Activated CD4-positive, alpha-beta memory T cell treated with anti-CD3 and anti-CD28 coated beads, Interleukin-2, amount 10 ng/mL, durations not matched to agents 7 days and 5 days (primary cell): ENCODE data around the gene TOM1L2. TPM values are rescaled to one million over a fixed set of nuclear protein-coding genes. Genes with fewer than 3 reads are reported as not detected.

ENCODE experiments used
- CTCF ChIA-PET: fragments of 350-600 bp; sonication (Branson Sonifier 250); formaldehyde crosslinking; loops from one replicate; lab custom pipeline; 2021; ENCODE audit warnings: antibody characterized with exemption, inconsistent platforms; lab: Charles Lee
- POLR2A ChIA-PET: fragments of 350-600 bp; sonication (Branson Sonifier 250); formaldehyde crosslinking; loops from one replicate; lab custom pipeline; 2021; ENCODE audit warnings: antibody characterized with exemption; lab: Charles Lee
- DNase-seq: peaks from one replicate; pipeline ENCODE4 v3.0.0-alpha.2; 2020
- H3K27ac Mint-ChIP-seq: one replicate; pipeline ENCODE4 v1.8.0; 2021; ENCODE audit warnings: mild to moderate bottlenecking, mixed read lengths
- H3K27me3 Mint-ChIP-seq: one replicate; pipeline ENCODE4 v1.8.0; 2021; ENCODE audit warnings: mixed read lengths
- H3K36me3 Mint-ChIP-seq: one replicate; pipeline ENCODE4 v1.8.0; 2021; ENCODE audit warnings: low read depth, mixed read lengths
- H3K4me1 Mint-ChIP-seq: one replicate; pipeline ENCODE4 v1.8.0; 2021; ENCODE audit warnings: mixed read lengths
- H3K4me3 Mint-ChIP-seq: one replicate; pipeline ENCODE4 v1.8.0; 2021; ENCODE audit warnings: mild to moderate bottlenecking, mixed read lengths
- H3K9me3 Mint-ChIP-seq: one replicate; pipeline ENCODE4 v1.8.0; 2021; ENCODE audit warnings: mixed read lengths
- total RNA-seq, 2 experiments: library from RNA; stranded (reverse); gene quantifications; one replicate each; pipeline ENCODE4 v1.2.3, GENCODE V29; 2021

The TOM1L2 gene
- total RNA-seq, 2 experiments from 2014 or later, result 29.3 to 30.3 TPM

GRCh38 chr17:17893801-17894644 lies 78.2 kb downstream of the TOM1L2 start:
- no peaks in the 10 kb centered on the region for H3K9me3 Mint-ChIP-seq
- no peaks in the 10 kb centered on the region for H3K27me3 Mint-ChIP-seq
- peaks cover 3% of the 10 kb centered on the region for H3K4me1 Mint-ChIP-seq
- POLR2A ChIA-PET, result no interaction called here
- CTCF ChIA-PET, result interaction anchor here (0.6 to 1.1 kb wide), 4 partner anchors 25 to 142 kb away, joined by 3 read pairs; no protein-coding TSS in a partner anchor
- H3K36me3 Mint-ChIP-seq, result peaks cover 12% of the 10 kb centered on the region
- no peak for DNase-seq
- H3K27ac Mint-ChIP-seq, result no peak overlapping the region
- no peak overlapping the region for H3K4me3 Mint-ChIP-seq

- H3K27ac Mint-ChIP-seq, result no peak overlapping the region
- H3K36me3 Mint-ChIP-seq, result peaks cover 7% of the 10 kb centered on the region
- no peaks in the 10 kb centered on the region for H3K27me3 Mint-ChIP-seq
- H3K9me3 Mint-ChIP-seq, result no peaks in the 10 kb centered on the region
- H3K4me1 Mint-ChIP-seq, result peaks cover 3% of the 10 kb centered on the region
- CTCF ChIA-PET, result interaction anchor here (3.7 kb wide), 1 partner anchor 141 kb away, joined by 39 read pairs; no protein-coding TSS in a partner anchor
- no peak for DNase-seq
- POLR2A ChIA-PET, result no interaction called here
- H3K4me3 Mint-ChIP-seq, result no peak overlapping the region
Measured at GRCh38 chr17:17892731-17893130, 79.5 kb downstream of the TOM1L2 start.

- Mint-ChIP-seq H3K27me3 (no peaks in the 10 kb centered on the region), H3K36me3 (peaks cover 7% of the 10 kb centered on the region), H3K4me1 (no peaks in the 10 kb centered on the region), H3K4me3 (no peak overlapping the region), H3K9me3 (no peaks in the 10 kb centered on the region), H3K27ac (no peak overlapping the region)
- ChIA-PET CTCF (interaction anchor here (1.0 to 4.4 kb wide), 5 partner anchors 9 to 142 kb away, joined by 4 to 39 read pairs (median 6); no protein-coding TSS in a partner anchor), POLR2A (no interaction called here)
- DNase-seq, result no peak
Measured at GRCh38 chr17:17892009-17892408, 80.2 kb downstream of the TOM1L2 start.

DNA sequence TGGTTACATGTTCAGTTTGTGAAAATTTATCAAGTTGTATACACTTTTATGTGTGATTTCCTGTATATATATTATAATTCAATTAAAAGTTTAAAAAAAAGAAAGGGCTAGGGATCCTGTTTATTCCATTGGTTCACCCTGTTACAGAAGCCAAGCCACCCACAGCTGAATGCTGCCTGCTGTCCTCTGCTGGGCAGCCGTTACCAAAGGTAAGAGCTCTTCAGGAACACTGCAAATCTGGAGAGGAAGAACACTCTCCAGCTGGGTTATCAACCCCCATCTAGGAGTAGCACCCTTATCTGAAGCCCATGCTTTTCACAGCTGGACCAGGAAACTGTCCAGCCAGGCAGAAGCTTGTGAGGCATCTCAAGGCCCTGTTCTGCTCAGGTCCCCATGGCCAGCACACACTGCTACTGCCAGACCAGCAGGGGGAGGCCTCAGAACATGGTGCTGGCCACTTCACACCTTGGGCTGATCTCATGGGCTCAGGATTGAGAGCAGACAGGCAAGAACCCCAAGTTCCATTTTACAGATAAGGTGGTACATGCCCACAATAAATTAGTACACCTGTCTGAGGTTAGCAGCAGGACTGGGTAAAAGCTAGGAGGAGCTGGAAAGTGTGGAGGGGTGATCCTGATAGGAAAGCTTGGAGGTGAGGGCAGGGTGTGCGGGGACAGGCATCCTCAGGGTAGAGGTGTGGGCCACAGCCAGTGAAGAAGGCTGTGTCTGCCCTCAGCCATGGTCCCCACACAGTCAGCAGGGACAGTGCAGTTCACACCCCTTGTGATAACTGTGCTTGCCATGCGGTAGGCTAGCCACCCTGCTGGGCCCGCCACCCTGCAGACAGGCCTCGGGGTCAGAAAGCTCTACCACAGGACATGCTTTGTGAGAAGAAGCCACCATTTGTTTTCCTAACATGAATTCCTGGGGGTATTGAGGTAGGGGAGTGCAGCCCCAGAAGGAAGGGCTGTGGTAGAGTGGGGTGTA lies 81.1 kb downstream of the TOM1L2 start:
- DNase-seq, result peak; percentile 57
- Mint-ChIP-seq H3K27me3 (no peaks in the 10 kb centered on the region), H3K4me1 (no peaks in the 10 kb centered on the region), H3K36me3 (peaks cover 7% of the 10 kb centered on the region), H3K4me3 (no peak overlapping the region), H3K27ac (no peak overlapping the region), H3K9me3 (no peaks in the 10 kb centered on the region)
- ChIA-PET POLR2A (interaction anchor here (0.8 kb wide), 1 partner anchor 28 kb away, joined by 3 read pairs; no protein-coding TSS in a partner anchor), CTCF (interaction anchor here (0.7 to 4.4 kb wide), 8 partner anchors 10 to 197 kb away, joined by 3 to 39 read pairs (median 6); partner anchors contain the start of genes DRC3 and TOM1L2)

GRCh38 chr17:17889922-17890321 lies 82.3 kb downstream of the TOM1L2 start:
- POLR2A ChIA-PET, result no interaction called here
- H3K36me3 Mint-ChIP-seq, result peaks cover 7% of the 10 kb centered on the region
- H3K27ac Mint-ChIP-seq, result no peak overlapping the region
- H3K4me1 Mint-ChIP-seq, result no peaks in the 10 kb centered on the region
- no peaks in the 10 kb centered on the region for H3K9me3 Mint-ChIP-seq
- CTCF ChIA-PET, result interaction anchor here (3.7 to 4.4 kb wide), 2 partner anchors 28 to 144 kb away, joined by 15 to 39 read pairs; no protein-coding TSS in a partner anchor
- no peak overlapping the region for H3K4me3 Mint-ChIP-seq
- no peak for DNase-seq
- no peaks in the 10 kb centered on the region for H3K27me3 Mint-ChIP-seq

DNA sequence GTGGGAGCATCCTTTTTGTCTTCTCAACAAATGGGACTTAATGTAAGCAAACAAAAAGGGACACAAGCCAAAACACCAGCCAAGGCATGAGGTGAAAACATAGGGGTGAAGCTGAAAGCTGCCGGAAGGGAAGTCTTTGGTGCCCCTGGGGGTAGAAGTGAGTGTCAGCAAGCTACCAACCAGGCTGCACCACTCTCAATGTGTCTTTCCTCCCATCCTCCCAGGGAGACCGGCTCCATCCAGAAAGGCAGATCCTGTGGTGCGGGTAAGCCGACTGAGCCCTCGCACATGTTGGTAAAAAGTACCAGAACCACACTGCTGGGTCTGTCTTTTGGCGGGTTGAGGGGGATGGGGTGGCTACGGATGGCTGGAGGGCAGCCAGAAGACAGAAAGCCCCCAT lies 83.4 kb downstream of the TOM1L2 start:
- ChIA-PET POLR2A (no interaction called here), CTCF (interaction anchor here (1.2 to 4.4 kb wide), 2 partner anchors 30 to 144 kb away, joined by 3 to 15 read pairs; no protein-coding TSS in a partner anchor)
- Mint-ChIP-seq H3K27ac (no peak overlapping the region), H3K4me3 (no peak overlapping the region), H3K9me3 (no peaks in the 10 kb centered on the region), H3K27me3 (no peaks in the 10 kb centered on the region), H3K4me1 (no peaks in the 10 kb centered on the region), H3K36me3 (peaks cover 7% of the 10 kb centered on the region)
- no peak for DNase-seq

DNA sequence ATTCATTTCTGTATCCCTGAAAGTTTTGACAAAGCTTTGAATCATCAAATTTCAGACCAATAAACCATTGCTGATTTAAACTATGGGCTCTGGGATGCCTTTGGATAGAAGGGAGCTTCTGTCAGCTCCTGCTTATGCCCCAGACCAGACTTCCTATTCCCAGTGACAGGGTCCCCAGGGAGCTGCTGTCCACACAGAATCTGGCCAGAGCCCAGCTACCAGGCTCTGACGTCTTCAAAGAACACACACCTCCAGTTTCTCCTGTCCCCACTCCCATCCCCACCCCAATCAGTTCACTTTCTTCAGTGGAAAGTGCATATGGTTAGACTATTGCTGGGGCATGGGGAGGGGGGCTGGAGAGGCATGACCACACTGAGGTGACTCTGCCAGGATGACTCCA lies 83.8 kb downstream of the TOM1L2 start:
- CTCF ChIA-PET, result interaction anchor here (1.2 to 4.4 kb wide), 2 partner anchors 30 to 145 kb away, joined by 3 to 15 read pairs; no protein-coding TSS in a partner anchor

DNA sequence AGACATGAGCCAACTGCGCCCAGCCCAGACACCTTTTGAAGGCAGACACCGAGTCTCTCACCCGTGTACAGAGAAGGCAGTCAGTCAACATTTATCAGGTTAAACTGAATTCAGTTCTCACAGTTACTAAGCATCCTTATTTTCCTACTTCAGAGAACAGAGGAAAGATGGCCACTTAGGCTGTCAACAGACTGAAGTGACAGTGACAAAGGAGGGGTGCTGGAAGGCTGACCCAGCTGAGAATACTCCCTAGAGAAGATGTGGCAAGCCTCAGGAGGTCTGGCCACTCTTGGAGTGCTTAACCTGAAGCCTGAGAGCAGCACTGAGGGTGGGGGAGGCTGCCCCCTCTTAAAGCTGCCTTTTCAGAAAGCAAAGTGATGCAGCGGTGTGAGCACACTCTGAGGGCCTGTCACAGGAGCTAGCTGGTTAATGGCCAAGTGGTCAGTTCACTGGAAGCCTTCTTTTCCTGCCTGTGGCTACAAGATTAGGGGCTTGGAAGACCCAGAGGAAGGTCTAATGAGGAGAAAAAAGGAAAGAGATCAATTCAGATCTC lies 84.4 kb downstream of the TOM1L2 start:
- Mint-ChIP-seq H3K4me3 (no peak overlapping the region), H3K4me1 (no peaks in the 10 kb centered on the region), H3K36me3 (peaks cover 5% of the 10 kb centered on the region), H3K27me3 (no peaks in the 10 kb centered on the region), H3K27ac (no peak overlapping the region), H3K9me3 (no peaks in the 10 kb centered on the region)
- DNase-seq, result no peak
- POLR2A ChIA-PET, result no interaction called here
- CTCF ChIA-PET, result interaction anchor here (1.2 to 4.4 kb wide), 2 partner anchors 31 to 145 kb away, joined by 3 to 15 read pairs; no protein-coding TSS in a partner anchor

More for the DNA sequence above, 83.8 kb downstream of the TOM1L2 start:
- no peak for DNase-seq
- Mint-ChIP-seq H3K4me3 (no peak overlapping the region), H3K4me1 (no peaks in the 10 kb centered on the region), H3K27me3 (no peaks in the 10 kb centered on the region), H3K9me3 (no peaks in the 10 kb centered on the region), H3K27ac (no peak overlapping the region), H3K36me3 (peaks cover 7% of the 10 kb centered on the region)
- POLR2A ChIA-PET, result no interaction called here

DNA sequence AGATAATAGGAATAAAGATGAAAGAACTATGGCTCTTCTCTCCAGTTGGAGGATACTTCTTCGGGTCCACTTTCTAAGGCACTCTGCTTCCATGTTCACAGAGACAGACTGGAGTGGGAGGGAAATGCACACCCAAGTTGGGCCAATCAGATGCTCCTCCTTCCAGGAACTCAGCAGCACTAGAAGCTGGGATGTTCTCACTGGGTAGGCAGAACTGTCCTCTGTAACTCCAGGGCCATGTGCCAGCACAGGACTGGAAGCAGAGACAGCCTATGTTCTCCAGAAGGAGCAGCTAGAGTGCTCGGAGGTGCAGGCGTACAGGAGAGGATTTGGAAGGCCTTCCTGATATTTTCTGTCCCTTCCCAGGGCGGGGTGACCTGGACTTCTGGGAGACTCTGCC lies 85.5 kb downstream of the TOM1L2 start:
- H3K9me3 Mint-ChIP-seq, result no peaks in the 10 kb centered on the region
- peaks cover 2% of the 10 kb centered on the region for H3K36me3 Mint-ChIP-seq
- H3K27ac Mint-ChIP-seq, result no peak overlapping the region
- H3K4me3 Mint-ChIP-seq, result no peak overlapping the region
- no peak for DNase-seq
- ChIA-PET POLR2A (no interaction called here), CTCF (interaction anchor here (1.4 kb wide), 1 partner anchor 147 kb away, joined by 7 read pairs; no protein-coding TSS in a partner anchor)
- H3K4me1 Mint-ChIP-seq, result no peaks in the 10 kb centered on the region
- H3K27me3 Mint-ChIP-seq, result no peaks in the 10 kb centered on the region

- Mint-ChIP-seq H3K9me3 (no peaks in the 10 kb centered on the region), H3K4me3 (no peak overlapping the region), H3K27ac (no peak overlapping the region), H3K4me1 (no peaks in the 10 kb centered on the region), H3K27me3 (no peaks in the 10 kb centered on the region), H3K36me3 (no peaks in the 10 kb centered on the region)
- DNase-seq, result no peak
- POLR2A ChIA-PET, result no interaction called here
- CTCF ChIA-PET, result interaction anchor here (1.1 to 1.4 kb wide), 2 partner anchors 12 to 147 kb away, joined by 5 to 7 read pairs; no protein-coding TSS in a partner anchor
Measured at GRCh38 chr17:17886226-17886625, 86.0 kb downstream of the TOM1L2 start.

DNA sequence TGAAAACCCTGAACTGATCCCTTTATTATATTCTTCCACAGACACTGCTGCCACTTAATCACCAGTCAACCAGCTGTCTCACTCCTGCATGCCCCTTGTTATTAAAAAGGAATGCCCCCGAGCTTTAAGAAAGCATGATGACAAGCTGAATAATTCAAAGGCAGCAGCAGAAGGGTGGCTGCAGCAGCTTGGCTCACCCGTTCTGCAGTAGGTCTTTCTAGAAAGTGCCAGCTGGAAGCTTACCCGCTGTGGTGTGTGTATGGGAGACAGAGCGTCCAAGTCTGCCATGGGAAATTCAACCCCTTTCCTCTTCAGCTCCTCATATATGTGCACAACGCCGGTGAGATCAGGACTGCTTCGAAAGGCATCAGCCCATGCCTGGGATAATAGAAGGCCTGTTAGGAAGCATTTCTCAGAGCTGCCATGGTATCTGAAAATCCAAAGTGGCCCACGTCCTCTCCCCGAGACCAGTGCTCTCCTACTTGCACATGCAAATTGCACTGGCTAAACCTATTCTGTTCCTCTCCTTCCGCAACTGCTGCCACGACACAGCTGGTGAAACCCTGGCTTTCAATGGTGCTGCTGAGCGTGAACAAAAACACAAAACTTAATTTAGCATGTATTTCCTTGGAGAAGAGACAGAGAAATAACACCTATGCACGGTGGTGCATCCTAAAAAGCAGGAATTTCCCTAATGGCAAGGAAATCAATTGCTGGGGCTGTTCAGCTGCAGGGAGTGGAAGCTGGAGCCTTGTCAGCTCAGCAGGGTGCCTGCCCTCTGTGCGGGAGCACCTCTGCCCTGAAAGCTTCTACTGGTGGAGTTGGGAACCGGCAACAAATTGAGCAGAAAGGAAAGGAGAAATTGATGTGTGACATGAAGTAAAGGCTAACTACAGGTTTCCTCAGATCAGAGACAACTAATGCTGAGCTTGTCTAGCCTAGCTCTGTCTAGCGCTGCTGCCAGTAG lies 87.5 kb downstream of the TOM1L2 start:
- ChIA-PET CTCF (interaction anchor here (0.7 to 1.8 kb wide), 3 partner anchors 34 to 242 kb away, joined by 5 to 6 read pairs (median 6); no protein-coding TSS in a partner anchor), POLR2A (interaction anchor here (1.1 kb wide), 1 partner anchor 17 kb away, joined by 3 read pairs; no protein-coding TSS in a partner anchor)
- Mint-ChIP-seq H3K27ac (no peak overlapping the region), H3K9me3 (no peaks in the 10 kb centered on the region), H3K36me3 (no peaks in the 10 kb centered on the region), H3K4me3 (no peak overlapping the region), H3K4me1 (no peaks in the 10 kb centered on the region), H3K27me3 (no peaks in the 10 kb centered on the region)
- DNase-seq, result no peak
